ENCODE results near the gene HSPG2. TPM values are rescaled to one million over a fixed set of nuclear protein-coding genes. Genes with fewer than 3 reads are reported as not detected.

Gene HSPG2
- total RNA-seq, 4 donors from 2014 or later, result 311 to 1,021 (median 351) TPM

GRCh38 chr1:21938732-21939538 is 1.8 kb upstream of the HSPG2 start:
- H3K36me3 ChIP-seq, result no peaks in the 10 kb centered on the region
- H3K9me3 ChIP-seq, result no peaks in the 10 kb centered on the region
- H3K4me3 ChIP-seq, result no peak overlapping the region
- WGBS, 2 donors (ENCODE audit: low coverage in 1 of 2), result 11 to 36% methylated on average over 8 to 9 of the region's 11 CpGs
- H3K27ac ChIP-seq, result peak overlapping the region; percentile 90 to 98 (median 95)
- H3K27me3 ChIP-seq, result no peaks in the 10 kb centered on the region
- H3K4me1 ChIP-seq, result peaks cover 16 to 90% (median 45%) of the 10 kb centered on the region in 3 donors
- no peak for ATAC-seq
- TF ChIP-seq POLR2AphosphoS5 (IDR thresholded peaks at IDR 0.05) (no peak), POLR2A (IDR thresholded peaks at IDR 0.05) (peak in 1 of 2 donors; percentile 18)

GRCh38 chr1:21937372-21938121 is 437 bp upstream of the HSPG2 start:
- ATAC-seq, result peak; percentile 82
- no peak for TF ChIP-seq EP300 (IDR thresholded peaks at IDR 0.05)
- peak in 1 of 2 donors; percentile 32 for TF ChIP-seq POLR2A (IDR thresholded peaks at IDR 0.05)
- peak; percentile 70 for TF ChIP-seq POLR2AphosphoS5 (IDR thresholded peaks at IDR 0.05)
- peak in 2 of 4 experiments; percentile 10 to 11 for TF ChIP-seq CTCF (IDR thresholded peaks at IDR 0.05)
- Histone ChIP-seq H3K4me1 (peaks cover 16 to 90% (median 52%) of the 10 kb centered on the region in 3 donors), H3K4me3 (peak overlapping the region; percentile 31 to 89), H3K27ac (peak overlapping the region; percentile 90 to 98 (median 95)), H3K9me3 (no peaks in the 10 kb centered on the region), H3K27me3 (no peaks in the 10 kb centered on the region), H3K36me3 (no peaks in the 10 kb centered on the region)
- 37 to 38% methylated on average over 3 to 11 of the region's 69 CpGs for WGBS, 2 donors (ENCODE audit: low coverage in 1 of 2)

- H3K36me3 ChIP-seq, result no peaks in the 10 kb centered on the region
- WGBS, 2 donors (ENCODE audit: low coverage in 1 of 2), result 0% methylated on average over 2 of the region's 34 CpGs; no CpG with 5 or more reads in 1 of the 2 donors
- TF ChIP-seq CTCF (IDR thresholded peaks at IDR 0.05) (no peak), POLR2A (IDR thresholded peaks at IDR 0.05) (peak in 1 of 2 donors; percentile 5)
- peak overlapping the region; percentile 68 to 89 for H3K4me3 ChIP-seq
- H3K27ac ChIP-seq, result peak overlapping the region; percentile 86 to 98 (median 96)
- peak; percentile 0 for ATAC-seq
- peaks cover 21 to 90% (median 59%) of the 10 kb centered on the region in 3 donors for H3K4me1 ChIP-seq
- H3K9me3 ChIP-seq, result no peaks in the 10 kb centered on the region
- H3K27me3 ChIP-seq, result no peaks in the 10 kb centered on the region
These were observed 611 bp downstream of the HSPG2 start for GRCh38 chr1:21936366-21937031.

GRCh38 chr1:21935891-21936365 is 1.2 kb downstream of the HSPG2 start:
- no peaks in the 10 kb centered on the region for H3K36me3 ChIP-seq
- peaks cover 22 to 90% (median 64%) of the 10 kb centered on the region in 3 donors for H3K4me1 ChIP-seq
- H3K27me3 ChIP-seq, result no peaks in the 10 kb centered on the region
- peak overlapping the region; percentile 86 to 98 (median 96) for H3K27ac ChIP-seq
- ATAC-seq, result no peak
- H3K9me3 ChIP-seq, result no peaks in the 10 kb centered on the region
- TF ChIP-seq CTCF (IDR thresholded peaks at IDR 0.05) (no peak), EP300 (IDR thresholded peaks at IDR 0.05) (no peak), POLR2AphosphoS5 (IDR thresholded peaks at IDR 0.05) (no peak), POLR2A (IDR thresholded peaks at IDR 0.05) (no peak)
- 13% methylated on average over 5 of the region's 8 CpGs; no CpG with 5 or more reads in 1 of the 2 donors for WGBS, 2 donors (ENCODE audit: low coverage in 1 of 2)
- H3K4me3 ChIP-seq, result peak overlapping the region; percentile 68 to 89

GRCh38 chr1:21935393-21935804 is 1.7 kb downstream of the HSPG2 start:
- TF ChIP-seq POLR2AphosphoS5 (IDR thresholded peaks at IDR 0.05) (peak; percentile 9), EP300 (IDR thresholded peaks at IDR 0.05) (no peak), POLR2A (IDR thresholded peaks at IDR 0.05) (peak in 1 of 2 donors; percentile 7), CTCF (IDR thresholded peaks at IDR 0.05) (no peak)
- H3K4me1 ChIP-seq, result peaks cover 22 to 90% (median 69%) of the 10 kb centered on the region in 3 donors
- H3K9me3 ChIP-seq, result no peaks in the 10 kb centered on the region
- H3K27ac ChIP-seq, result peak overlapping the region; percentile 86 to 98 (median 96)
- 10 to 25% methylated on average over 3 to 9 of the region's 10 CpGs for WGBS, 2 donors (ENCODE audit: low coverage in 1 of 2)
- no peak for ATAC-seq
- no peaks in the 10 kb centered on the region for H3K27me3 ChIP-seq
- no peaks in the 10 kb centered on the region for H3K36me3 ChIP-seq
- peak overlapping the region; percentile 68 to 89 for H3K4me3 ChIP-seq

Measured in gastroesophageal sphincter (tissue), 4 donors.